ENCODE measurements around the gene P2RY12. TPM values are rescaled to one million over a fixed set of nuclear protein-coding genes. Genes with fewer than 3 reads are reported as not detected.
A peak's percentile ranks its signal among the peaks of the same experiment; 100 is the strongest.

P2RY12 gene
- not detected in 2 replicates for polyA plus RNA-seq (2011; rRNA removed)
- not detected in 2 replicates for polyA plus RNA-seq (2012; cell fraction: cytosol; rRNA removed)
- polyA plus RNA-seq (2012; cell fraction: nucleus; rRNA removed) = not detected in 2 replicates
- not detected in 3 replicates for polyA plus RNA-seq (2017; fragmentation: RNase III; extraction: RNeasy Plus Mini Kit Qiagen cat#74134 plus additional on column Dnase treatment)
- polyA minus RNA-seq (2011; rRNA and poly(A)+ RNA removed) = not detected in 2 replicates

GRCh38 chr3:151384741-151385174 lies at the start of gene P2RY12:
Gene P2RY12, minus strand, starts transcription at chr3:151384753. Its CDS starts 45,908 bp downstream, at chr3:151338845.
- no peak within 1 kb of the TSS for H3K27ac ChIP-seq
- 87% methylated on average over 4 of the region's 4 CpGs for WGBS (ENCODE audit: missing lambda C conversion rate)
- FAIRE-seq (no peak), DNase-seq (ENCODE audit: low read depth in 1 of 2, low spot score in 1 of 2) (no peak), ATAC-seq (no peak)
- H3K9me3 ChIP-seq = no peaks in the 10 kb centered on the region
- no peaks in the 10 kb centered on the region for H3K4me1 ChIP-seq
- TF ChIP-seq, protein P1, sequence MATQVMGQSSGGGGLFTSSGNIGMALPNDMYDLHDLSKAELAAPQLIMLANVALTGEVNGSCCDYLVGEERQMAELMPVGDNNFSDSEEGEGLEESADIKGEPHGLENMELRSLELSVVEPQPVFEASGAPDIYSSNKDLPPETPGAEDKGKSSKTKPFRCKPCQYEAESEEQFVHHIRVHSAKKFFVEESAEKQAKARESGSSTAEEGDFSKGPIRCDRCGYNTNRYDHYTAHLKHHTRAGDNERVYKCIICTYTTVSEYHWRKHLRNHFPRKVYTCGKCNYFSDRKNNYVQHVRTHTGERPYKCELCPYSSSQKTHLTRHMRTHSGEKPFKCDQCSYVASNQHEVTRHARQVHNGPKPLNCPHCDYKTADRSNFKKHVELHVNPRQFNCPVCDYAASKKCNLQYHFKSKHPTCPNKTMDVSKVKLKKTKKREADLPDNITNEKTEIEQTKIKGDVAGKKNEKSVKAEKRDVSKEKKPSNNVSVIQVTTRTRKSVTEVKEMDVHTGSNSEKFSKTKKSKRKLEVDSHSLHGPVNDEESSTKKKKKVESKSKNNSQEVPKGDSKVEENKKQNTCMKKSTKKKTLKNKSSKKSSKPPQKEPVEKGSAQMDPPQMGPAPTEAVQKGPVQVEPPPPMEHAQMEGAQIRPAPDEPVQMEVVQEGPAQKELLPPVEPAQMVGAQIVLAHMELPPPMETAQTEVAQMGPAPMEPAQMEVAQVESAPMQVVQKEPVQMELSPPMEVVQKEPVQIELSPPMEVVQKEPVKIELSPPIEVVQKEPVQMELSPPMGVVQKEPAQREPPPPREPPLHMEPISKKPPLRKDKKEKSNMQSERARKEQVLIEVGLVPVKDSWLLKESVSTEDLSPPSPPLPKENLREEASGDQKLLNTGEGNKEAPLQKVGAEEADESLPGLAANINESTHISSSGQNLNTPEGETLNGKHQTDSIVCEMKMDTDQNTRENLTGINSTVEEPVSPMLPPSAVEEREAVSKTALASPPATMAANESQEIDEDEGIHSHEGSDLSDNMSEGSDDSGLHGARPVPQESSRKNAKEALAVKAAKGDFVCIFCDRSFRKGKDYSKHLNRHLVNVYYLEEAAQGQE (IDR thresholded peaks at IDR 0.05) = no peak
- TF ChIP-seq MAFK (IDR thresholded peaks at IDR 0.05; ENCODE audit: partially characterized antibody) = peak; percentile 48
- ChIA-PET POLR2A (interaction anchor here (0.7 kb wide), 1 partner anchor 203 kb away, joined by 3 read pairs; no protein-coding TSS in a partner anchor), CTCF (no interaction called here)
- no peak within 1 kb of the TSS for H3K4me2 ChIP-seq
- no peak within 1 kb of the TSS for H3K4me3 ChIP-seq

- peak; percentile 51 for TF ChIP-seq MAFK (IDR thresholded peaks at IDR 0.05; ENCODE audit: partially characterized antibody)
- TF ChIP-seq BCL3 (IDR thresholded peaks at IDR 0.05) = no peak
- TF ChIP-seq JUNB (IDR thresholded peaks at IDR 0.05) = 0 out of 2 replicates have a peak, but pooled peaks have one; percentile 22
- H3K9me3 ChIP-seq = no peaks in the 10 kb centered on the region
- no peak overlapping the region for H3K4me3 ChIP-seq
- WGBS (ENCODE audit: missing lambda C conversion rate) = 64% methylated on average over 7 of the region's 7 CpGs
- FAIRE-seq = peak; percentile 18
- peak overlapping the region; percentile 14 to 69; a peak in 5 of 6 replicates for H3K27ac ChIP-seq
- DNase-seq (ENCODE audit: low read depth in 1 of 2, low spot score in 1 of 2) = no peak
- peaks cover 33% of the 10 kb centered on the region for H3K4me1 ChIP-seq
- ChIA-PET POLR2A (no interaction called here), CTCF (no interaction called here)
- ATAC-seq = no peak
- peak overlapping the region; percentile 67; the same call in 2 of the 3 replicates for H3K4me2 ChIP-seq
Measured at GRCh38 chr3:151432616-151433372, 48.2 kb upstream of the P2RY12 start.

GRCh38 chr3:151431940-151432339 lies 47.4 kb upstream of the P2RY12 start:
- DNase-seq (ENCODE audit: low read depth in 1 of 2, low spot score in 1 of 2) (no peak), ATAC-seq (peak; percentile 41 to 45; a peak in 3 of 6 replicates), FAIRE-seq (no peak)
- TF ChIP-seq HDAC2 (IDR thresholded peaks at IDR 0.05) (no peak), TP53 (CRISPR knock-in tag; IDR thresholded peaks at IDR 0.05) (no peak), NR3C1 (IDR thresholded peaks at IDR 0.05) (no peak), HEYL (CRISPR knock-in tag; IDR thresholded peaks at IDR 0.05) (no peak), HOXB13 (CRISPR knock-in tag; IDR thresholded peaks at IDR 0.05; ENCODE audit: low read depth) (no peak), SREBF2 (IDR thresholded peaks at IDR 0.05) (no peak), EP300 (IDR thresholded peaks at IDR 0.05) (no peak), RARB (CRISPR knock-in tag; IDR thresholded peaks at IDR 0.05) (no peak), EHF (CRISPR knock-in tag; IDR thresholded peaks at IDR 0.05) (no peak), SMC3 (IDR thresholded peaks at IDR 0.05) (no peak), ZFP36 (IDR thresholded peaks at IDR 0.05; ENCODE audit: borderline replicate concordance, partially characterized antibody) (no peak), RFX5 (IDR thresholded peaks at IDR 0.05) (no peak), ZNF302 (CRISPR knock-in tag; IDR thresholded peaks at IDR 0.05) (no peak), POLR2A (IDR thresholded peaks at IDR 0.05; ENCODE audit: low read length) (no peak)
- TF ChIP-seq, protein P2, sequence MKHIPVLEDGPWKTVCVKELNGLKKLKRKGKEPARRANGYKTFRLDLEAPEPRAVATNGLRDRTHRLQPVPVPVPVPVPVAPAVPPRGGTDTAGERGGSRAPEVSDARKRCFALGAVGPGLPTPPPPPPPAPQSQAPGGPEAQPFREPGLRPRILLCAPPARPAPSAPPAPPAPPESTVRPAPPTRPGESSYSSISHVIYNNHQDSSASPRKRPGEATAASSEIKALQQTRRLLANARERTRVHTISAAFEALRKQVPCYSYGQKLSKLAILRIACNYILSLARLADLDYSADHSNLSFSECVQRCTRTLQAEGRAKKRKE (CRISPR knock-in tag; IDR thresholded peaks at IDR 0.05; ENCODE audit: low read depth) = no peak
- POLR2A ChIA-PET = no interaction called here
- H3K4me3 ChIP-seq = no peak overlapping the region
- no peaks in the 10 kb centered on the region for H3K9me3 ChIP-seq
- H3K27ac ChIP-seq = peak overlapping the region in 1 of 2 experiments; percentile 69; a peak in 2 of 6 replicates
- WGBS (ENCODE audit: missing lambda C conversion rate) = 93% methylated on average over 3 of the region's 3 CpGs
- H3K4me1 ChIP-seq = peaks cover 33% of the 10 kb centered on the region
- H3K4me2 ChIP-seq = no peak overlapping the region
- CTCF ChIA-PET = interaction anchor here (0.5 to 2.1 kb wide), 4 partner anchors 8 to 407 kb away, joined by 3 to 8 read pairs (median 3); partner anchors contain the start of gene IGSF10
